ENCODE measurements around the gene CEP170B.
"Not testable (repeated sequence)": the region's sequence is repeated elsewhere in the genome, so short reads cannot be mapped to it uniquely, and the experiment has no call there.

The CEP170B gene

GRCh38 chr14:104875811-104876210, 10.7 kb downstream of the CEP170B start:
- no peak overlapping the region for H3K4me3 ChIP-seq (ENCODE audit: low read length)
- DNase-seq (ENCODE audit: low read depth, low spot score), result no peak

- DNase-seq (ENCODE audit: low read depth, low spot score), result no peak
- no peak overlapping the region for H3K4me3 ChIP-seq (ENCODE audit: low read length)
Measured at GRCh38 chr14:104876251-104876699, 11.2 kb downstream of the CEP170B start.

- no peak overlapping the region for H3K4me3 ChIP-seq (ENCODE audit: low read length)
- DNase-seq (ENCODE audit: low read depth, low spot score), result no peak
Measured at GRCh38 chr14:104877066-104877805, 12.2 kb downstream of the CEP170B start.

GRCh38 chr14:104877806-104878550, 12.9 kb downstream of the CEP170B start:
- DNase-seq (ENCODE audit: low read depth, low spot score), result no peak
- no peak overlapping the region for H3K4me3 ChIP-seq (ENCODE audit: low read length)

- no peak for DNase-seq (ENCODE audit: low read depth, low spot score)
- H3K4me3 ChIP-seq (ENCODE audit: low read length), result no peak overlapping the region
Measured at GRCh38 chr14:104878582-104878981, 13.5 kb downstream of the CEP170B start.

GRCh38 chr14:104879201-104879982, 14.3 kb downstream of the CEP170B start:
- H3K4me3 ChIP-seq (ENCODE audit: low read length), result no peak overlapping the region
- DNase-seq (ENCODE audit: low read depth, low spot score), result no peak

- no peak overlapping the region for H3K4me3 ChIP-seq (ENCODE audit: low read length)
- no peak for DNase-seq (ENCODE audit: low read depth, low spot score)
Measured at GRCh38 chr14:104879983-104880565, 15.0 kb downstream of the CEP170B start.

- DNase-seq (ENCODE audit: low read depth, low spot score), result no peak
Measured at GRCh38 chr14:104880584-104881210, 15.6 kb downstream of the CEP170B start.

GRCh38 chr14:104881369-104881979, 16.4 kb downstream of the CEP170B start:
- DNase-seq (ENCODE audit: low read depth, low spot score), result no peak
- no peak overlapping the region for H3K4me3 ChIP-seq (ENCODE audit: low read length)

More at GRCh38 chr14:104880584-104881210, 15.6 kb downstream of the CEP170B start:
- no peak overlapping the region for H3K4me3 ChIP-seq (ENCODE audit: low read length)

GRCh38 chr14:104882325-104882973, 17.4 kb downstream of the CEP170B start:
- peak; percentile 24 for DNase-seq (ENCODE audit: low read depth, low spot score)
- H3K4me3 ChIP-seq (ENCODE audit: low read length), result no peak overlapping the region

GRCh38 chr14:104882991-104883660, 18.1 kb downstream of the CEP170B start:
- no peak for DNase-seq (ENCODE audit: low read depth, low spot score)
- no peak overlapping the region for H3K4me3 ChIP-seq (ENCODE audit: low read length)

- no peak overlapping the region for H3K4me3 ChIP-seq (ENCODE audit: low read length)
- DNase-seq (ENCODE audit: low read depth, low spot score), result no peak
Measured at GRCh38 chr14:104883681-104884361, 18.8 kb downstream of the CEP170B start.

GRCh38 chr14:104884381-104884780, 19.3 kb downstream of the CEP170B start:
- H3K4me3 ChIP-seq (ENCODE audit: low read length); DNase-seq (ENCODE audit: low read depth, low spot score): not testable (repeated sequence)

- DNase-seq (ENCODE audit: low read depth, low spot score), result no peak
Measured at GRCh38 chr14:104885031-104885972, 20.2 kb downstream of the CEP170B start.

GRCh38 chr14:104885973-104886689, 21.1 kb downstream of the CEP170B start:
- H3K4me3 ChIP-seq (ENCODE audit: low read length), result no peak overlapping the region

More at GRCh38 chr14:104885031-104885972, 20.2 kb downstream of the CEP170B start:
- no peak overlapping the region for H3K4me3 ChIP-seq (ENCODE audit: low read length)

More at GRCh38 chr14:104885973-104886689, 21.1 kb downstream of the CEP170B start:
- DNase-seq (ENCODE audit: low read depth, low spot score), result no peak

Measured in Jurkat, Clone E6-1 (cell line).